HG02678 (cell line): ENCODE measurements around the gene TP53I3.
"Not testable (repeated sequence)": the region's sequence is repeated elsewhere in the genome, so short reads cannot be mapped to it uniquely, and the experiment has no call there.

Experiments
- ATAC-seq: cut with Tn5 transposase; IDR thresholded peaks from one replicate; pipeline ENCODE4 v1.9.1; 2021; ENCODE audit warnings: mild to moderate bottlenecking, moderate library complexity; ENCODE audit not compliant: unreplicated experiment

TP53I3 gene, protein sequence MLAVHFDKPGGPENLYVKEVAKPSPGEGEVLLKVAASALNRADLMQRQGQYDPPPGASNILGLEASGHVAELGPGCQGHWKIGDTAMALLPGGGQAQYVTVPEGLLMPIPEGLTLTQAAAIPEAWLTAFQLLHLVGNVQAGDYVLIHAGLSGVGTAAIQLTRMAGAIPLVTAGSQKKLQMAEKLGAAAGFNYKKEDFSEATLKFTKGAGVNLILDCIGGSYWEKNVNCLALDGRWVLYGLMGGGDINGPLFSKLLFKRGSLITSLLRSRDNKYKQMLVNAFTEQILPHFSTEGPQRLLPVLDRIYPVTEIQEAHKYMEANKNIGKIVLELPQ

DNA sequence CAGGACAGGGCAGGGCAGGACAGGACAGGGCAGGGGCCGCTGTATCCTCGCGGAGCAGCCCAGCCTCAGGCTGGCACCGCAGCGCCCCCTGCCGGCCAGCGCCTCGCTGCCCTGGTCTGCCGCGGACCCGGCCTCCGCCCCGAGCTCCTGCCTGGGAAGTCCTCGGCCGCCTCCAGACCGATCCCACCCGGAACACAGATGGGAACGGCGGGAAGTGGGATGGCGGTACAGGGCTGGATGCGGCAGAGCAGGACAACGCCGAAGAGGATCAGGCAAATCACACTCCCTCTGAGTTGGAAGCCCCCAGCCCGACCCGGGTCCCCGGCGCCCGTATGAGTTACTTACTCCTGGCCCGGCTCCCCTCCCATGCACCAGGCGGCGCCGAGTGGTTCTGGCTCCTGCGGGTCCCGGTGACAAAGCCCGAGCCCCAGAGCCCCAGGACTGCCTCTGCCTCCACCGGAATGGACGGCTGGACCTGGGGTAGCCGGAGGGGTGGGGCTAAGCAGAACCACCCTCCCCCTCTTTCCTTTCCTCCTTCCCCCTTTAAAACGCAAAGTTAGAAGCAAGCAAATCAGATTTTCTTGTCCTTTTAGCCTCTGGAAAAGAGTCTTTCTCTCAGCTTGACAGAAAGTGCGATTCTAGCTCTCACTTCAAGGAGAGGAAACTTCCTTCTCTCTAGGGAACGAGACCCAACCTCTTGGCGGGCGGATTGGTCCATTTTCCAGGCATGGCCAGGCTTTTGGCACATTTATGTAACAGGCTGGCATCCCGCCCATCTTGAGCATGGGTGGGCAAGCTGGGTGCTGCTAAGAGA lies at the start of gene TP53I3:
Gene TP53I3, minus strand, starts transcription at position 449 of the 814 bp plus-strand sequence. CDS start 508 bp downstream, outside the sequence.
- ATAC-seq = peak; percentile 83

DNA sequence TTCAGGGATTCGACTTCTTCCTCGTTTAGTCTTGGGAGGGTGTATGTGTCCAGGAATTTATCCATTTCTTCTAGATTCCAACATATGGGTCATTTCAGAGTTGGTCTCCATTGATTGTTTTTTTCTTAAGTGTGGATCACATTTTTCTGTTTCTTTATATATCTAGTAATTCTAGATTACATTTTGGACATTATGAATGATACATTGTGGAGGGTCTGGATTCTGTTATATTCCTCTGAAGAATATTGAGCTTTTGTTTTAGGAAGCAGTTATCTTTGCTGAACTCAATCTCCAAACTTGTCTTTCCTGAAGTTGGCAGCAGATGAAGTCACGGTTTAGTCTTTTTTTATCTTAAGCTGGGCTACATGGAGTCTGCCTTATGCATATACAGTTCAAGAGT lies 47.9 kb upstream of the TP53I3 start:
- no peak for ATAC-seq

DNA sequence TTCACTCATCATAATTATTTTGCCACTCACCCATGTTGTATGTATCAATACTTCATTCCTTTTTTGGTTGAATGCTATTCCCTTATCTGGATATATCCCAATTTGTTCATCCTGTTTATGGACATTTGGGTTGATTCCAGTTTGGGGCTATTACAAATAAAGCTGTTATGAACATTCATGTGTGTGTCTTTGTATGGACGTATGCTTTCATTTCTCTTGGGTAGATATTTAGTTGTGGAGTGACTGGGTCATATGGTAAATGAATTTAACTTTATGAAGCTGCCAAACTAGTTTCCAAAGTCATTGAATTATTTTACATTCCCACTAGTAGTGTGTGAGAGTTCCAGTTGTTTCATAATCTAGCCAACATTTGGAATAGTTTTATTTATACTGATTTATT lies 41.3 kb upstream of the TP53I3 start:
- ATAC-seq = no peak

DNA sequence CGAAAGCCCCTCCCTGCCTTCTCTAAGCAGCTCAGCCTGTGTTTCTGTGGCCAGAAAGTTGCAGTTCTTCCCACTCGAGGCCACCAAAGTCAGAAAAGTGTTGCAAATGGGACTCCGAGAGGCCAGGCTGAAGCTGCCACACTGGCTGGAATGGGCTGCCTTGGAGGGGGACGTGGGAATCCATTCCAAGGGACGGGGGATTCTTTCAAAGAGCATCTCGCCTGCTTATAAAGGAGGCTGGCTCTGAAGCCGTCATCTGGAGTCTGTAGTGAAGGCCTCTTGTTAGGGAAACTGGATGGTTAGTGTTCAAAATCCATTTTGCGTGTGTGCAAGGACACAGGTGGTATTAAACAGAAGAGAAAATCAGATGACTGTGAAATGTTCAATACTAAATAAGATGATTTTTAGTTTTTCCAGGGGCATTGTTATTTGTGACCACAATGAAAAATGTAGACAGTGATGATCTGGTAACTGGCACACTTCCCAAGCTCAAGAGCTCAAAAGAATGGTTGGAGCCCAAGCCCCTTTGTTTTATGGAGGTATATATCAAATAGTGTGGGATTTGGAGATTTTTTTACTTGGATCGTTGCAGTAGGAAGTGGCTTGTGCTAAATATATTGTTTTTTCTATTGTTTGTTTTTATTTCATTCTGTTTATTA lies 39.4 kb upstream of the TP53I3 start:
- peak; percentile 5 for ATAC-seq

DNA sequence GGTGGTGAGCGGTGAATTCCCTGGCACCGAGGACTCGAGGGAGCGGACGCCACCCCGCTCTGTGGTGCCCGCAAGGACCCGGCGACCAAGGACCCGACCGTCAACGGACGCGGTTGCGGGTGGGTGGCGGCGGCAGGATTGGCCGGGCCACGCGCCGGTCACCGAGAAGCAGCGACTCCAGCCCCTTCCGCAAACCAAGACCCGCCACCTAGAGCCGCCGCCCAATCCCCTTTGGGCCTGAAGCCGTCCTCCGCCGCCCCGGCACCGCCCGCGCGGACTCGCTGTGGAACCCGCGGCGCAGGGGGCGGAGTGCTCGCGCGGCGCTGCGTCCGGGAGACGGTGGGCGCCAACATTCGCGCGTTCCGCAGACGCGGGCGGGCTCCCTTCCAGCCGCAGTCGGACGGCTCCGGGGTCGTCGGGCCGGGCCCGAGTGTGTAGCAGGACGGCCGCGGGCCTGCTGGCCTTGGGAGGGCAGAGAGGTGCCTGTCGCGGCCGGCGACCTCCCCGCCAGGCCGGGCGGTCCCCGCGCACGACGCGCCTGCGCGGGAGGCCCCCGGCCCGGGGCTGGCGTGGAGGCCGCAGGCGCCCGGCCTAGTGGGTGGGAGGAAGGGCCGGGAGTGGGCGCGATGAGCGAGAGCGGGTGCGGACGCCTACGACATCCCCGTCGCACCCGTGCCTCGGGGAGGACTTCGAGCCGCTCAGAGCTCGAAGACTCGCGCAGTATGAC lies 38.7 kb upstream of the TP53I3 start, which contains the start of the genes FAM228B and PFN4:
Gene FAM228B, plus strand, starts transcription at position 275 of the 727 bp plus-strand sequence. CDS start 893 bp downstream, outside the sequence.
Gene PFN4, minus strand, starts transcription at position 140 of the 727 bp plus-strand sequence. CDS start 799 bp downstream, outside the sequence.
- peak; percentile 90 for ATAC-seq

DNA sequence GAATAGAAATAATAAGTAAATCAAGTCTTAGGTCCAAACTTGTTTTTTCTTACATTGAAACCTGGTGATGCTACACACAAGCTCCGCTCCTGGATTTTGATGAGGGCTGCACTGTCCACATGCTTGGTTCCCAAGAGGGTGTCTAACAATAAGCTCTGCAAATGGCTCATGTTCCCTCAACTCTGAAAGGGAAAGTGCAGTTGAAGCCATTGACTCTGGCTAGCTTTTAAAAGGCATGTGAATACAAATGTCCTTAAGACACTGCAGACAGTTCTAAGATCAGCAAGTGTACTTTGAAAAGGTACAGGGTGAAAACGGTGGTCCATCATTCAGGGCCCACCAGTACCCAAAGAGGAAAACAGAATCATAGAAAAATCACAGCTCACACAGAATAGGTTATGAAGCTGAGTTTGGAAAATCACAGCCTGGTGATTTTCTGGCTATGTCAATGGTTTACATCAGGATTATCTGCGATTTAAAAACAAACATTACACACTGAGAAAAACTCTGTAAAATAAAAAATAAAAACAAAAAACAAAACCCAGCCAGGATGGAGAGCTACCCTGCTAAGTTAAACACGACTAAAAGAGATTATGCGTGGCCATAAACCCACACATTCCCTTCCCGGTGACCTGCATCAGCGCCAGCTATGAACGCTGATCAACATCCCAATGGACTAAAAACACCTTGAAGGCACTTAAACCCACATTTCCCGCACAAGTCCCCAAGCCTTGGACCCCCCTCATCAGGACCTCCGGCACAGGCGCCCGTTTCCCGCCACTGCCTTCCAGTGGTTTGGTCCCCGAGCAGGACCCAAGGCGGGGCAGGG lies 37.9 kb upstream of the TP53I3 start:
- no peak for ATAC-seq

DNA sequence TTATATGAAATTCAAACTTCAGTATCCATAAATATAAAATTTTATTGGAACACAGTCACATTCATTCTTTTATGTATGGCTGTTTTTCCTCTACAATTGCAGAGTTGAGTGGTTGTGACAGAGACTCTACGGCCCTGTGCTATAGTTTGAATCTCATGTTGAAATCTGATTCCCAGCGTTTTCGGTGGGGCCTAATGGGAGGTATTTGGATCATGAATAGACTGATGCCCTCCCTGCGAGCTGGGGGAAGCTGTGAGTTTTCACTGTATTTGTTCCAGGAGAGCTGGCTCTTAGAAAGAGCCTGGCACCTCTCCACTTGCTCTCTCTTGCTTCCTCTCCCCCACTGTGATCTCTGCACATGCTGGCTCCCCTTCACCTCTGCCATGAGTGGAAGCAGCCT lies 36.8 kb upstream of the TP53I3 start:
- ATAC-seq = no peak

DNA sequence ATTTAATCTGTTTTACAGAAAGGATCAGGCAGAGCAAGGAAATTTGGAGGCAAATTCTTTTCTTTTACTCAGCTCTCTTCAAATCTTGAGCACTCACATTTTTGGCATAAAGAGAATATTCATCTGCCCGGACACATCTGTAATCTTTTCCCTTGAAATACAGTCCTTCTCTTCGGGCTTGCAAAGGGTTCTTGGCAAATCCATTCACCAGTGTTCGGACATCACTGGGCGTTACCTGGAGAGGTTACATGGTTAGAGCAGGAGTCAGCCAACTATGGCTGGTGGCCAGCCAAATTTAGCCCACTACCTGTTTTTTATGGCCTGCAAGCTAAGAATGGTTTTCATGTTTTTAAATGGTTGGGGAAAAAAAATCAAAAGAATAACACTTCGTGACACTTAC lies 36.4 kb upstream of the TP53I3 start:
- ATAC-seq = no peak

DNA sequence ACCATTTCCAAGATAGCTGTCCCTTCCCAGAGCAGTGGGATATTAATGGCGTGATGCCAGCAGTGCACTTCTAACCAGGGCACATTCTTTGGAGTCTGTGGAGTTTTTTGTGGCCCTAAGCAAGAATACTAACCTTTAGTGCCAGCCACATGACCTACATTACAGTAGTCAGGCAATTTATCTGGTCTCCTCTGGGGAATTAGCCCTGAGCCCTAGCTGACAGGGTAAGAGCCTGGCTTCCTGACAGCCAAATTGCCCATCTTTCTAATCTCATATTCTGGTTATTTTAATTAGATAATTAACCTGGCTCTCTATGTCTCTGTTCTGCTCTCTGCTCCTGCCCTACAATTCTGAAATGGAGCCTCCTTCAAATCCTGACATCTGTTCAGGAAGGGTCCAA lies 33.3 kb upstream of the TP53I3 start:
- no peak for ATAC-seq

DNA sequence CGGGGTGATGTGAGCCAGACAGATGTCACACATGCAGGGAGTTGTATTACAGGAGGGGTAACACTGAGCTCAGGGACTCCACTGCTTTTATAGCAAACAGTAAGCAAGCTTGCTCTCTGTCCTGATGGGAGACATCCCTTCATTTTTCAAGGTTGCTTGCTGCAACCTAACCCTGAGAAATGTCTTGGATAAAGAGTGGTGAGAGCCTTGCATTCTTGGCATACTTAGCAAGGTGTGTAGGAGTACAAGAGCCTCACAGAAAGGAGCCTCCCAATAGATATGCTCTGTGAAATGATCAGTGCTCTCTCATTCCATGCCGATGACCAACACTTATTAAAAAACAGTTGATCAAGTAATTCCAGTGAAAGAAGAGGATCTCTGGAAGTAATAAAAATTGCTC lies 30.4 kb upstream of the TP53I3 start:
- ATAC-seq = no peak

DNA sequence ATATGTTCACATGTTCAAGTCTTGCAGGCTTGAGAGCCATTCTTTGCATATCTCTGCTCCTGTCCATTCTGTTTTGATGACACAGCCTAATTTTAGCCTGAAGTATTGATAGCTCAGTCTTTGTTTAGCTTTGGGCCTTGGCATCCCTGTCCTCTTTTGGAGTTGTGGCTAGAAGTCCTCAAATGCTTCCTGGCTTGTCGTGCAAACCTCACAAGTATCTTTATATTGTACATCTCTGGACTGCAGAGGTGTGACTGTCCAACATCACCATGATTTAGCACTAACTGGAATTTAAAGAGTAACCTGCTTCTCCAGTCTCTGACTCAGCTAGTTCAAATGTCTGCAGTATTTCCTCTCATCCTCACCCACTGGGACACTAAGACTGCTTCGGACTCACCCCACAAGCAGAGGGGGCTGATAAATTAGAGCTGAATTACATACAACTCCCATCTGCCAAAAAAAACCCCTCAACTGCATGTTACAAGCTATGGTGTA lies 26.8 kb upstream of the TP53I3 start:
- no peak for ATAC-seq

DNA sequence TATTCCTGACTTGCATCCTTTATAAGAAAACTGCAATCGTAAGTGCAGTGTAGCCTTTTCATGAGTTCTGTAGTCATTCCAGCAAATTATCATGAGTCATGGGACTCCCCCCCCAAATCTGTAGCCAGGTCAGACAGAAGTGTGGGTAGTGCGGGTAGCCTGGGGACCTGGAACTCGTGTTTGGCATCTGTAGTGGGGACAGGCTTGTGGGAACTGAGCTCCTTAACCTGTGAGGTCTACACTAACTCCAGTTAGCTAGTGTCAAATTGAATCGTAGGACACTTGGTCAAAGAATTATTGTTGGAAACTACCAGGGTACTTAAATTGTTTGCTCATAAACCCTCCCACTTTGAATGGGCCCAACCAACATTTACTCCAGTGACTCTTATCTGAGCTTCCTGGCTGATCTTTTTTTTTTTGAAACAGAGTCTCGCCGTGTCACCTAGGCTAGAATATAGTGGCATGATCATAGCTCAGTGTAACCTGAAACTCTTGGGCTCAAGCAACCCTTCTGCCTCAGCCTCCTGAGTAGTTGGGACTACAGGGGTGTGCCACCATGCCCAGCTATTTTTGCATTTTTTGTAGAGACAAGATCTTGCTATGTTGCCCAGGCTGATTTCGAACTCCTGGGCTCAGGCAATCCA lies 26.1 kb upstream of the TP53I3 start:
- no peak for ATAC-seq

DNA sequence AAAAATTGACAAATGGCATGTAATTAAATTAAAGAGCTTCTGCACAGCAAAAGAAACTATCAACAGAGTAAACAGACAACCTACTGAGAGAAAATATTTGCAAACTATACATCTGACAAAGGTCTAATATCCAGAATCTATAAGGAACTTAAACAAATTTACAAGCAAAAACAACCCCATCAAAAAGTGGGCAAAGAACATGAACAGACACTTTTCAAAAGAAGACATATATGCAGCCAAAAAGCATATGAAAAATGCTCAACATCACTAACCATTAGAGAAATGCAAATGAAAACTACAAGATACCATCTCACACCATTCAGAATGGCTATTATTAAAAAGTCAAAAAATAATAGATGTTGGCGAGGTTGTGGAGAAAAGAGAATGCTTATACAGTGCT lies 24.8 kb upstream of the TP53I3 start:
- not testable (repeated sequence) for ATAC-seq

DNA sequence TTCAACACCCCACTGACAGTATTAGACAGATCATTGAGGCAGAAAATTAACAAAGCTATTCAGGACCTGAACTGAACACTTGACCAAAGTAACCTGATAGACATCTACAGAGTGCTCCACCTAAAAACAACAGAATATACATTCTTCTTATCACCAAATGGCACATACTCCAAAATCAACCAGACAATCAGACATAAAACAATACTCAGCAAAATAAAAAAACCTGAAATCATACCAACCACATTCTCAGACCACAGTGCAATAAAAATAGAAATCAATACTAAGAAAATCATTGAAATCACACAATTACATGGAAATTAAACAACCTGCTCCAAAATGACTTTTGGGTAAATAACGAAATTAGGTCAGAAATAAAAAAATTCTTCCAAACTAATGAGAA lies 22.7 kb upstream of the TP53I3 start:
- ATAC-seq = no peak

DNA sequence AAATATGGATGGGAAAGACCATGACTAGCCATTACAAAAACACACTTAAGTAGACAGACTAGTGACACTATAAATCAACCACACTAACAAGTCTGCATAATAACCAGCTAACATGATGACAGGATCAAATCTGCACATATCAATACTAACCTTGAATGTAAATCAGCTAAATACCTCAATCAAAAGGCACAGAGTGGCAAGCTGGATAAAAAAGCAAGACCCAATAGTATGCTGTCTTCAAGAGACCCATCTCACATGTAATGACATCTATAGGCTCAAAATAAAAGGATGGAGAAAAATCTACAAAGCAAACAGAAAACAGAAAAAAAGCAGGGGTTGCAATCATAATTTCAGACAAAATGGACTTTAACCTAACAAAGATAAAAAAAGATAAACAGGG lies 22.2 kb upstream of the TP53I3 start:
- ATAC-seq = no peak

DNA sequence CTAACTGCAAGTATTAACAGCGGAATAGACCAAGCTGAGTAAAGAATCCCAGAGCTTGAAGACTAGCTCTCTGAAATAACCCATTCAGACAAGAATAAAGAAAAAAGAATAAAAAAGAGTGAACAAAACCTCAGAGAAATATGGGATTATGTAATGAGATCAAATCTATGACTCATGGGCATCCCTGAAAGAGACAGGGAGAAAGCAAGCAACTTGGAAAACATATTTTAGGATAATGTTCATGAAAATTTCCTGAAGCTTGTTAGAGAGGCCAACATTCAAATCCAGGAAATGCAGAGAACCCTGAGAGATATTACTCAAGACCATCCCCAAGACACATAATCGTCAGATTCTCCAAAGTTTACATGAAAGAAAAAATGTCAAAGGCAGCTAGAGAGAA lies 21.2 kb upstream of the TP53I3 start:
- no peak for ATAC-seq

DNA sequence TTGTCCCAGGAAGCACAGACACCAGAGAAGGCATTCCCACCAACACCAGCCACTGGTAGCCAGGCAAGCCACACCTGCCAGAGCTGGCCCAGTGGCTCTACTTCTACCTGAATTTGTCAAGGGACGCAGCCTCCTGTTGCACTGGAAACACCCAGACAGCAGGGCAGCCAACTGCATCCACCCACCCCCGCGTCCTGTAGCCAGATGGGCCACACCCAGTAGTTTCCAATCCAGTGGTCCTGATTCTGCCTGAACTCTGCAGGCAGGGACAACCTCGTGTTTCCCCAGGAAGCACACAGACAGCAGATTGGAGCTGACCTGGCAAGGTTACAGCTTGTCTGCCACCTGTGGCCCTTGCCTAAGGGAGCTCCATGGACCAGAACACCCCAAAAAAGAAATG lies 20.3 kb upstream of the TP53I3 start:
- ATAC-seq = no peak

DNA sequence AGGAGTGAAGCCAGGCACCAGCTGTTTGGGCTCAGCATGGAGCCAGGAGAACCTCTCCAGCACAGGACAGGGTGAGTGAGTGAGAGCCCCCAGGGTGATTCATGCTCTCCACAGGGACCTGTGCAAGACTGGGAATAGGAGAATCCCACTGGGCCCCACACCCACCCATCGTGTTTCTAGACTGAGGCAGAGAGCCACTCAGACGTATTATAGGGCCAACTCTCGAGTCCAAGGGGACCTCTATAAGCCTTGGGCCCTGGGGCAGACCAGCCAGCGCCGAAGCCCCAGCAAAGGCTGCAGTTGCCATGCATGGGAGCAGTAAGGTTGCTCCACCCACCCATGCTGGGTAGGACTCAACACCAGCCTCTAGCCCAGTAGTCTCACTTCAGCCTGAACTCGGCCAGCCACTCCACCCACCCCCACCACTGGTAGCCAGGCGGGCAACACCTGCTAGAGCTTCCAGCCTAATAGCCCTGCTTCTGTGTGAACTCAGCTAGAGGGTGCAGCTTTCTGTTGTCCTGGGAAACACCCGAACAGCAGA lies 19.5 kb upstream of the TP53I3 start:
- ATAC-seq = no peak

DNA sequence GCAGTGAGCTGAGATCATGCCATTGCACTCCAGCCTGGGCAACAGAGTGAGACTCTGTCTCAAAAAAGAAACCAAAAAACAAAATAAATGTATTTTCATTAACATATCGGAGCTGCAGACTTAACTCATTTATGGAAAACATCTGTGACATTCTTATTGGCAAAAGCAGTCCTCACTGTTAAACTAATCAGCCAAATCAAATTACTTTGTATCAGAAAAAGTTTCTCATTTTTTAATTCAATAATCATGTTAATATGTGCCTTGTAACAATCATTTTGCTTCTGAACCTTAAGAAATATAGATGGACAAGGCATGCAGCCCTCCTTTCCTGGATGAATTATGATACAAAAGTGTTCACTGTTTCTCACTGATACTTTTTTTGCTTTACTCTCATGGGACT lies 18.0 kb upstream of the TP53I3 start:
- ATAC-seq = no peak
